HepG2 (cell line): ENCODE results near the gene SCNM1. TPM values are rescaled to one million over a fixed set of nuclear protein-coding genes. Genes with fewer than 3 reads are reported as not detected.

ENCODE experiments used
- ARID2 ChIP-seq: sonication (generic); formaldehyde crosslinking; IDR thresholded peaks from 2 replicates; pipeline ENCODE4 v1.8.1; 2022; ENCODE audit warnings: mild to moderate bottlenecking, missing genetic modification reagents, borderline replicate concordance
- CBFB ChIP-seq: sonication (generic); formaldehyde crosslinking; IDR thresholded peaks from 2 replicates; pipeline ENCODE4 v1.4.0; 2020; ENCODE audit warnings: missing genetic modification reagents
- CBX2 ChIP-seq, 2 experiments: fragments of 200-600 bp in 1 of 2; sonication (generic); formaldehyde crosslinking in 1 of 2; IDR thresholded peaks; 2 replicates each; pipeline versions ENCODE4 v1.7.0 to v1.8.1; 2018 to 2022; ENCODE audit warnings: low read depth in 2 of 2, low read length in 1 of 2, mild to moderate bottlenecking in 1 of 2, missing genetic modification reagents in 1 of 2
- CERS6 ChIP-seq: sonication (generic); formaldehyde crosslinking; IDR thresholded peaks from 2 replicates; pipeline ENCODE4 v1.5.0; 2020; ENCODE audit warnings: missing genetic modification reagents
- KLF12 ChIP-seq: sonication (generic); formaldehyde crosslinking; IDR thresholded peaks from 2 replicates; pipeline ENCODE4 v1.4.0; 2020; ENCODE audit warnings: missing genetic modification reagents, borderline replicate concordance
- MLX ChIP-seq: IDR thresholded peaks from 2 replicates; pipeline ENCODE4 v1.6.1; 2016
- MLXIP ChIP-seq: sonication (generic); formaldehyde crosslinking; IDR thresholded peaks from 2 replicates; pipeline ENCODE4 v1.9.0; 2021; ENCODE audit warnings: missing genetic modification reagents, borderline replicate concordance
- NR1H2 ChIP-seq: sonication (generic); formaldehyde crosslinking; IDR thresholded peaks from 2 replicates; pipeline ENCODE4 v1.8.1; 2022; ENCODE audit warnings: low read depth, missing genetic modification reagents, borderline replicate concordance
- SIN3B ChIP-seq: fragments of 150-350 bp; IDR thresholded peaks from 2 replicates; pipeline ENCODE4 v1.6.1; 2014; ENCODE audit warnings: low read length
- TEAD3 ChIP-seq: optimal IDR thresholded peaks from 2 replicates; pipeline ENCODE3; 2016; ENCODE audit warnings: borderline replicate concordance
- TEF ChIP-seq: sonication (generic); formaldehyde crosslinking; IDR thresholded peaks from 2 replicates; pipeline ENCODE4 v1.5.0; 2020; ENCODE audit warnings: missing genetic modification reagents
- THAP9 ChIP-seq: sonication (generic); formaldehyde crosslinking; IDR thresholded peaks from 2 replicates; pipeline ENCODE4; 2020; ENCODE audit warnings: missing genetic modification reagents, mild to moderate bottlenecking, borderline replicate concordance
- ZBTB38 ChIP-seq: sonication (generic); formaldehyde crosslinking; IDR thresholded peaks from 2 replicates; pipeline ENCODE4 v1.5.1; 2020; ENCODE audit warnings: mild to moderate bottlenecking, missing genetic modification reagents
- ZGPAT ChIP-seq: IDR thresholded peaks from 2 replicates; pipeline ENCODE4 v1.6.1; 2016; ENCODE audit warnings: mild to moderate bottlenecking
- ZMAT3 ChIP-seq: sonication (generic); formaldehyde crosslinking; conservative IDR thresholded peaks from 2 replicates; pipeline ENCODE4 v1.7.0; 2021; ENCODE audit warnings: missing genetic modification reagents
- ZNF224 ChIP-seq: sonication (generic); formaldehyde crosslinking; IDR thresholded peaks from 2 replicates; pipeline ENCODE4 v1.5.0; 2020; ENCODE audit warnings: mild to moderate bottlenecking, missing genetic modification reagents
- ZNF260 ChIP-seq: sonication (generic); formaldehyde crosslinking; IDR thresholded peaks from 2 replicates; pipeline ENCODE4 v1.4.0; 2020; ENCODE audit warnings: missing genetic modification reagents, low read depth, mild to moderate bottlenecking, borderline replicate concordance
- ZNF343 ChIP-seq: sonication (generic); formaldehyde crosslinking; IDR thresholded peaks from 2 replicates; pipeline ENCODE4 v1.4.0; 2020; ENCODE audit warnings: mild to moderate bottlenecking, missing genetic modification reagents
- ZNF670 ChIP-seq: sonication (generic); formaldehyde crosslinking; IDR thresholded peaks from 2 replicates; pipeline ENCODE4 v1.8.0; 2022; ENCODE audit warnings: mild to moderate bottlenecking, missing genetic modification reagents, borderline replicate concordance
- polyA plus RNA-seq, 8 experiments: library from polyadenylated mRNA; depleted of rRNA in 3 of 8; stranded (reverse) in 7 of 8; unstranded in 1 of 8; fragments of >200 nt; fragmentation: Illumina TruSeq in 4 of 8; extraction: Trizol in 4 of 8; gene quantifications; 2 replicates each; pipeline versions ENCODE4 v1.2.1 to v1.2.3, GENCODE V29; 2011 to 2016; ENCODE audit warnings: low read depth in 4 of 8, missing spikeins in 1 of 8, mixed read lengths in 1 of 8; ENCODE audit not compliant: insufficient read depth in 1 of 8
- total RNA-seq, 5 experiments: library from RNA; depleted of rRNA; stranded (reverse); fragments of >200 nt; fragmentation: Illumina TruSeq; extraction: Trizol; gene quantifications; 2 replicates each; pipeline ENCODE4 v1.2.3, GENCODE V29; 2016; ENCODE audit warnings: low read depth in 1 of 5

The SCNM1 gene
- total and polyA plus RNA-seq, 2 of the 13 experiments (the other 11 are each of a cell fraction or from before 2014, with no cell fraction given) = 16.3 to 31.5 TPM

- no peak for TF ChIP-seq CERS6 (CRISPR knock-in tag)
- no peak for TF ChIP-seq ZNF260
- TF ChIP-seq ZGPAT (CRISPR knock-in tag) = peak; percentile 69
- no peak for TF ChIP-seq MLX (CRISPR knock-in tag)
- peak; percentile 41; the same call in 1 of the 2 replicates for TF ChIP-seq ZNF343
- TF ChIP-seq TEAD3 = no peak
- 0 out of 2 replicates have a peak, but pooled peaks have one; percentile 72 for TF ChIP-seq ZNF224 (CRISPR knock-in tag)
- 0 out of 2 replicates have a peak, but pooled peaks have one; percentile 47 for TF ChIP-seq ZMAT3 (CRISPR knock-in tag)
- no peak for TF ChIP-seq ZNF670 (CRISPR knock-in tag)
- TF ChIP-seq SIN3B = no peak
- TF ChIP-seq ARID2 (CRISPR knock-in tag) = 0 out of 2 replicates have a peak, but pooled peaks have one; percentile 60
- 0 out of 2 replicates have a peak, but pooled peaks have one; percentile 30 for TF ChIP-seq THAP9 (CRISPR knock-in tag)
- TF ChIP-seq CBFB (CRISPR knock-in tag) = no peak
- TF ChIP-seq ZBTB38 (CRISPR knock-in tag) = no peak
- no peak for TF ChIP-seq CBX2 (IDR thresholded peaks at IDR 0.05; ENCODE audit: low read depth, low read length)
- no peak for TF ChIP-seq CBX2 (CRISPR knock-in tag; IDR thresholded peaks at IDR 0.05; ENCODE audit: low read depth)
- TF ChIP-seq MLXIP = no peak
- TF ChIP-seq KLF12 (CRISPR knock-in tag) = no peak
- TF ChIP-seq TEF (CRISPR knock-in tag) = no peak
- TF ChIP-seq NR1H2 (CRISPR knock-in tag) = no peak
Observed at GRCh38 chr1:151146412-151147131, 19.4 kb upstream of the SCNM1 start, which contains the start of gene SEMA6C (continued).
